Endothelial cell of umbilical vein (primary cell): ENCODE results near the gene FYCO1. TPM values are rescaled to one million over a fixed set of nuclear protein-coding genes. Genes with fewer than 3 reads are reported as not detected.

ENCODE experiments used
- Bru-seq: library from RNA; stranded (reverse); fragments of 400-500 nt; gene quantifications from one replicate; lab custom pipeline; 2021; lab: Mats Ljungman, UMichigan
- BruChase-seq, 2 experiments: library from RNA; stranded (reverse); fragments of 400-500 nt; gene quantifications; one replicate each; lab custom pipeline; 2021; lab: Mats Ljungman, UMichigan
- BruUV-seq: library from RNA; stranded (reverse); fragments of 400-500 nt; replicated peaks from 2 replicates; lab custom pipeline; 2021; lab: Mats Ljungman, UMichigan
- CTCF ChIA-PET: fragments of 300-600, 350-600 bp; sonication (Branson Sonifier 250); formaldehyde crosslinking; loops from one replicate; lab custom pipeline; 2021; ENCODE audit warnings: antibody characterized with exemption, inconsistent platforms; lab: Charles Lee
- POLR2A ChIA-PET: fragments of 300-600, 350-600 bp; sonication (Branson Sonifier 250); formaldehyde crosslinking; loops from one replicate; lab custom pipeline; 2021; ENCODE audit warnings: antibody characterized with exemption, inconsistent platforms; lab: Charles Lee
- DNase-seq: peaks from one replicate; pipeline ENCODE4 v3.0.0-alpha.2; 2011; ENCODE audit warnings: low read depth, low spot score
- FAIRE-seq: peaks from 2 replicates; lab custom pipeline; 2011; peaks lifted over from hg19 to GRCh38; lab: Jason Lieb, UNC
- H2AFZ ChIP-seq: 2 replicates; pipeline ENCODE4 v1.6.0; 2012; ENCODE audit warnings: low read depth, low read length, control low read depth, inconsistent platforms
- H3K27ac ChIP-seq: 2 replicates; pipeline ENCODE4 v1.5.1; 2011; ENCODE audit warnings: low read depth, mild to moderate bottlenecking, control low read depth, low read length, moderate library complexity; ENCODE audit not compliant: insufficient read depth
- H3K27me3 ChIP-seq, 2 experiments: 2 replicates each; pipeline versions ENCODE4 v1.6.0 to v1.6.1; 2011; ENCODE audit warnings: low read length in 2 of 2, mixed read lengths in 1 of 2; ENCODE audit not compliant: control insufficient read depth in 2 of 2, insufficient read depth in 2 of 2
- H3K36me3 ChIP-seq, 2 experiments: 2 replicates in 1 of 2; 3 replicates in 1 of 2; pipeline ENCODE4 v1.5.1; 2011; ENCODE audit warnings: low read length in 2 of 2, mild to moderate bottlenecking in 1 of 2, moderate library complexity in 1 of 2; ENCODE audit not compliant: control insufficient read depth in 2 of 2, insufficient read depth in 2 of 2; ENCODE audit errors: extremely low read depth in 1 of 2
- H3K4me1 ChIP-seq: 3 replicates; pipeline ENCODE4 v1.5.1; 2011; ENCODE audit warnings: mild to moderate bottlenecking, low read length; ENCODE audit not compliant: control insufficient read depth, insufficient read depth; ENCODE audit errors: extremely low read depth
- H3K4me2 ChIP-seq: 2 replicates; pipeline ENCODE4 v1.6.1; 2011; ENCODE audit warnings: low read length, control low read depth, mixed read lengths; ENCODE audit not compliant: insufficient read depth
- H3K4me3 ChIP-seq, 3 experiments: fragments of 200-600 bp in 1 of 3; sonication (generic), shearing (Covaris generic) in 1 of 3; replicated peaks in 1 of 3; 2 replicates each; pipeline ENCODE4 v1.5.1; 2011 to 2016; ENCODE audit warnings: control low read depth in 3 of 3, low read length in 3 of 3, mild to moderate bottlenecking in 2 of 3, inconsistent platforms in 1 of 3, low read depth in 1 of 3, moderate library complexity in 1 of 3; ENCODE audit not compliant: insufficient read depth in 1 of 3
- H3K79me2 ChIP-seq: 2 replicates; pipeline ENCODE4 v1.6.0; 2012; ENCODE audit warnings: low read length, inconsistent platforms; ENCODE audit not compliant: control insufficient read depth, insufficient read depth
- H3K9ac ChIP-seq: replicated peaks from 2 replicates; pipeline ENCODE3; 2011; ENCODE audit warnings: low read length, control low read depth; ENCODE audit not compliant: insufficient read depth; ENCODE audit errors: extremely low read depth
- H3K9me1 ChIP-seq: replicated peaks from 3 replicates; pipeline ENCODE4 v1.6.0; 2011; ENCODE audit warnings: mild to moderate bottlenecking, low read length; ENCODE audit not compliant: control insufficient read depth, insufficient read depth; ENCODE audit errors: extremely low read depth
- H3K9me3 ChIP-seq: replicated peaks from 2 replicates; pipeline ENCODE4 v1.5.1; 2012; ENCODE audit warnings: low read length, inconsistent platforms; ENCODE audit not compliant: control insufficient read depth, insufficient read depth
- H4K20me1 ChIP-seq: replicated peaks from 2 replicates; pipeline ENCODE3; 2011; ENCODE audit warnings: mild to moderate bottlenecking, low read length; ENCODE audit not compliant: control insufficient read depth, insufficient read depth; ENCODE audit errors: extremely low read depth
- EZH2 ChIP-seq: IDR thresholded peaks from 2 replicates; pipeline ENCODE4 v1.6.1; 2012; ENCODE audit warnings: borderline replicate concordance, low read depth, mild to moderate bottlenecking, moderate library complexity, low read length, inconsistent platforms; ENCODE audit not compliant: severe bottlenecking
- FOS ChIP-seq: IDR thresholded peaks from 2 replicates; pipeline ENCODE4 v1.6.1; 2011; ENCODE audit warnings: mild to moderate bottlenecking, low read length, moderate library complexity, borderline replicate concordance; ENCODE audit not compliant: insufficient read depth
- GATA2 ChIP-seq: IDR thresholded peaks from 2 replicates; pipeline ENCODE4 v1.7.0; 2011; ENCODE audit warnings: low read depth, mild to moderate bottlenecking, moderate library complexity, mixed read lengths, low read length; ENCODE audit not compliant: insufficient read length, insufficient read depth
- JUN ChIP-seq: IDR thresholded peaks from 2 replicates; pipeline ENCODE4 v1.6.1; 2011; ENCODE audit warnings: borderline replicate concordance, low read depth; ENCODE audit not compliant: insufficient read length, insufficient read depth
- MAX ChIP-seq: IDR thresholded peaks from 2 replicates; pipeline ENCODE4 v1.6.1; 2011; ENCODE audit not compliant: insufficient read depth, insufficient read length
- MYC ChIP-seq: IDR thresholded peaks from one replicate; pipeline ENCODE4 v1.6.1; 2011; ENCODE audit warnings: mild to moderate bottlenecking, low read depth, low read length
- POLR2A ChIP-seq: IDR thresholded peaks from 2 replicates; pipeline ENCODE4 v1.6.1; 2012; ENCODE audit warnings: low read depth, mild to moderate bottlenecking, control low read depth, low read length
- POLR2AphosphoS5 ChIP-seq: IDR thresholded peaks from 2 replicates; pipeline ENCODE4 v1.6.1; 2012; ENCODE audit warnings: low read depth, mild to moderate bottlenecking, control low read depth, low read length, moderate library complexity; ENCODE audit not compliant: insufficient read depth
- dilution Hi-C: fragments of 300-500 bp; cut with MboI; formaldehyde crosslinking; loops from one replicate; pipeline ENCODE4 v1.15.0; 2019; ENCODE audit warnings: low sequenced_read_pairs; ENCODE audit not compliant: extremely low pct_ligation_motif_present
- intact Hi-C: fragments of 100-400 bp; cut with micrococcal nuclease; formaldehyde crosslinking; loops from one replicate; pipeline ENCODE4 v1.10.0; 2022
- long read RNA-seq: library from polyadenylated mRNA; stranded (forward); transcript quantifications from one replicate; pipeline ENCODE4 v2.0.0, GENCODE V29; 2021
- polyA minus RNA-seq, 3 experiments: library from RNA; depleted of rRNA, polyadenylated mRNA; stranded (reverse); fragments of >200 nt; gene quantifications; 1 replicate in 1 of 3; 2 replicates in 2 of 3; pipeline ENCODE4 v1.2.3, GENCODE V29; 2011
- polyA plus RNA-seq, 4 experiments: library from polyadenylated mRNA; depleted of rRNA in 3 of 4; stranded (reverse) in 3 of 4; unstranded in 1 of 4; fragments of >200 nt; gene quantifications; 2 replicates each; pipeline versions ENCODE4 v1.2.1 to v1.2.3, GENCODE V29; 2011 to 2012; ENCODE audit warnings: missing spikeins in 1 of 4
- total RNA-seq: library from RNA; stranded (reverse); gene quantifications from 2 replicates; pipeline ENCODE4 v1.2.3, GENCODE V29; 2021
- TF ChIP-seq, protein P1 (sequence below), 2 donors: IDR thresholded peaks; 1 replicate in 1 of 2; 2 replicates in 1 of 2; pipeline ENCODE4 v1.5.1; 2011; ENCODE audit warnings: low read length in 2 of 2, mild to moderate bottlenecking in 2 of 2, moderate library complexity in 2 of 2, control low read depth in 1 of 2, inconsistent platforms in 1 of 2, low read depth in 1 of 2; ENCODE audit not compliant: insufficient read depth in 1 of 2; ENCODE audit errors: extremely low read depth in 1 of 2

Gene FYCO1
- total RNA-seq (20.2 and 20.8 TPM in 2 replicates), polyA plus RNA-seq (11.1 and 13.9 TPM in 2 replicates), polyA minus RNA-seq (29.1 and 29.3 TPM in 2 replicates), Bru-seq, nascent RNA (percentile 66 among the genes with signal in this experiment), BruChase-seq, experiment 1, labeled RNA remaining after a 6-hour chase (percentile 72 among the genes with signal in this experiment), BruChase-seq, experiment 2, labeled RNA remaining after a 2-hour chase (percentile 67 among the genes with signal in this experiment)
- polyA plus RNA-seq (2011; cell fraction: cytosol; rRNA removed) = 9.8 and 11.0 TPM in 2 replicates
- polyA plus RNA-seq (2011; cell fraction: nucleus; rRNA removed) = 13.7 and 14.7 TPM in 2 replicates
- polyA plus RNA-seq (2012) = 15.3 and 17.1 TPM in 2 replicates
- 7.4 TPM for polyA minus RNA-seq (2011; cell fraction: cytosol; rRNA and poly(A)+ RNA removed)
- 18.6 and 21.5 TPM in 2 replicates for polyA minus RNA-seq (2011; cell fraction: nucleus; rRNA and poly(A)+ RNA removed)
- long read RNA-seq, partial matches to known transcripts = 1 of 13 reads
- long read RNA-seq, other reads (novel, unspliced or antisense) = 12 of 13 reads

- peak; percentile 88 for DNase-seq
- Histone ChIP-seq H3K4me2 (peak within 1 kb of the TSS; percentile 89), H2AFZ (peak within 1 kb of the TSS; percentile 98), H3K9me3 (no peaks in the 10 kb centered on the region), H3K4me3 (peak within 1 kb of the TSS; percentile 85 to 97 (median 97)), H3K36me3 (no peaks in the 10 kb centered on the region), H4K20me1 (no peaks in the 10 kb centered on the region), H3K4me1 (peaks cover 7% of the 10 kb centered on the region), H3K9me1 (no peaks in the 10 kb centered on the region), H3K27me3 (peaks cover 0 to 2% of the 10 kb centered on the region in 2 experiments), H3K79me2 (peaks cover 27% of the 10 kb centered on the region), H3K9ac (peak within 1 kb of the TSS; percentile 88), H3K27ac (peak within 1 kb of the TSS; percentile 44)
- peak; percentile 90 for FAIRE-seq
- intact Hi-C loops = loop anchor here (1.0 to 5.0 kb wide), 3 partner anchors 8 to 417 kb away; no protein-coding TSS in a partner anchor
- ChIA-PET CTCF (interaction anchor here (1.1 to 2.2 kb wide), 3 partner anchors 83 to 431 kb away, joined by 3 to 8 read pairs (median 3); no protein-coding TSS in a partner anchor), POLR2A (no interaction called here)
- TF ChIP-seq POLR2A = peak; percentile 71
- TF ChIP-seq FOS = no peak
- TF ChIP-seq, protein P1, sequence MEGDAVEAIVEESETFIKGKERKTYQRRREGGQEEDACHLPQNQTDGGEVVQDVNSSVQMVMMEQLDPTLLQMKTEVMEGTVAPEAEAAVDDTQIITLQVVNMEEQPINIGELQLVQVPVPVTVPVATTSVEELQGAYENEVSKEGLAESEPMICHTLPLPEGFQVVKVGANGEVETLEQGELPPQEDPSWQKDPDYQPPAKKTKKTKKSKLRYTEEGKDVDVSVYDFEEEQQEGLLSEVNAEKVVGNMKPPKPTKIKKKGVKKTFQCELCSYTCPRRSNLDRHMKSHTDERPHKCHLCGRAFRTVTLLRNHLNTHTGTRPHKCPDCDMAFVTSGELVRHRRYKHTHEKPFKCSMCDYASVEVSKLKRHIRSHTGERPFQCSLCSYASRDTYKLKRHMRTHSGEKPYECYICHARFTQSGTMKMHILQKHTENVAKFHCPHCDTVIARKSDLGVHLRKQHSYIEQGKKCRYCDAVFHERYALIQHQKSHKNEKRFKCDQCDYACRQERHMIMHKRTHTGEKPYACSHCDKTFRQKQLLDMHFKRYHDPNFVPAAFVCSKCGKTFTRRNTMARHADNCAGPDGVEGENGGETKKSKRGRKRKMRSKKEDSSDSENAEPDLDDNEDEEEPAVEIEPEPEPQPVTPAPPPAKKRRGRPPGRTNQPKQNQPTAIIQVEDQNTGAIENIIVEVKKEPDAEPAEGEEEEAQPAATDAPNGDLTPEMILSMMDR (IDR thresholded peaks at IDR 0.05; ENCODE audit: extremely low read depth in 1 of 2, insufficient read depth in 1 of 2, low read depth in 1 of 2, low read length in 2 of 2) = no peak
- TF ChIP-seq JUN = no peak
- TF ChIP-seq MYC = no peak
- no peak for TF ChIP-seq EZH2
- TF ChIP-seq MAX = no peak
- peak; percentile 74 for TF ChIP-seq POLR2AphosphoS5
- TF ChIP-seq GATA2 = no peak
- BruUV-seq = TSS peak; percentile 82
- dilution Hi-C loops = no loop called here
Observed at GRCh38 chr3:45995236-45996192, at the start of gene FYCO1. TSS of gene FYCO1 (minus strand) at chr3:45995824. CDS start at chr3:45984910, 10,914 bp downstream.
